Caco-2 (cell line): ENCODE data around the gene HSCB. TPM values are rescaled to one million over a fixed set of nuclear protein-coding genes. Genes with fewer than 3 reads are reported as not detected.

Experiments used
- BruUV-seq: library from RNA; stranded (reverse); fragments of 400-500 nt; replicated peaks from 2 replicates; lab custom pipeline; 2021; lab: Mats Ljungman, UMichigan
- CTCF ChIA-PET: fragments of 300-600 bp; sonication (Branson Sonifier 250); formaldehyde crosslinking; loops from one replicate; lab custom pipeline; 2022; ENCODE audit warnings: antibody characterized with exemption; lab: Charles Lee
- POLR2A ChIA-PET: fragments of 300-600 bp; sonication (Branson Sonifier 250); formaldehyde crosslinking; loops from one replicate; lab custom pipeline; 2022; ENCODE audit warnings: antibody characterized with exemption; lab: Charles Lee
- DNase-seq, 2 experiments: peaks; one replicate each; pipeline versions ENCODE4 v3.0.0 to v3.0.0-alpha.2; 2020 to 2022
- H3K27me3 ChIP-seq: replicated peaks from 2 replicates; pipeline ENCODE4 v1.6.0; 2011; ENCODE audit warnings: low read length; ENCODE audit not compliant: control insufficient read depth, insufficient read depth
- H3K36me3 ChIP-seq: 2 replicates; pipeline ENCODE4 v1.5.1; 2011; ENCODE audit warnings: low read length; ENCODE audit not compliant: control insufficient read depth, insufficient read depth
- H3K4me1 ChIP-seq: fragments of 250-450 bp; sonication (Bioruptor Pico); 2 replicates; pipeline ENCODE4 v1.5.1; 2020; ENCODE audit warnings: mild to moderate bottlenecking
- H3K4me3 ChIP-seq: 2 replicates; pipeline ENCODE4 v1.5.1; 2011; ENCODE audit warnings: low read depth, mild to moderate bottlenecking, control low read depth, low read length
- H3K9me3 ChIP-seq: fragments of 250-450 bp; sonication (Bioruptor Pico); 2 replicates; pipeline ENCODE4 v1.5.1; 2020; ENCODE audit warnings: mild to moderate bottlenecking, moderate library complexity
- H3K27ac Mint-ChIP-seq: one replicate; pipeline ENCODE4 v1.8.0; 2022; ENCODE audit warnings: mixed read lengths; ENCODE audit not compliant: unreplicated experiment
- H3K27me3 Mint-ChIP-seq: one replicate; pipeline ENCODE4 v1.8.0; 2022; ENCODE audit warnings: mixed read lengths; ENCODE audit not compliant: insufficient read depth, unreplicated experiment
- H3K36me3 Mint-ChIP-seq: one replicate; pipeline ENCODE4 v1.8.0; 2022; ENCODE audit warnings: mild to moderate bottlenecking, mixed read lengths; ENCODE audit not compliant: insufficient read depth, unreplicated experiment
- H3K4me1 Mint-ChIP-seq: one replicate; pipeline ENCODE4 v1.8.0; 2022; ENCODE audit warnings: low read depth, mixed read lengths; ENCODE audit not compliant: unreplicated experiment
- H3K4me3 Mint-ChIP-seq: one replicate; pipeline ENCODE4 v1.8.0; 2022; ENCODE audit warnings: mild to moderate bottlenecking, moderate library complexity, mixed read lengths; ENCODE audit not compliant: unreplicated experiment
- H3K9me3 Mint-ChIP-seq: one replicate; pipeline ENCODE4 v1.8.0; 2022; ENCODE audit warnings: mixed read lengths; ENCODE audit not compliant: unreplicated experiment
- intact Hi-C: fragments of 100-400 bp; cut with micrococcal nuclease; formaldehyde crosslinking; loops from one replicate; pipeline ENCODE4 v1.10.0; 2022; ENCODE audit not compliant: unreplicated experiment
- total RNA-seq: library from RNA; stranded (reverse); gene quantifications from 2 replicates; pipeline ENCODE4 v1.2.3, GENCODE V29; 2022
- TF ChIP-seq, protein P1 (sequence below), 2 experiments: fragments of 200-600 bp in 1 of 2; IDR thresholded peaks; 1 replicate in 1 of 2; 2 replicates in 1 of 2; pipeline versions ENCODE4 v1.5.1 to v1.8.0; 2011 to 2022; ENCODE audit warnings: antibody characterized with exemption in 1 of 2, control low read depth in 1 of 2, inconsistent platforms in 1 of 2, low read depth in 1 of 2, low read length in 1 of 2, mild to moderate bottlenecking in 1 of 2, moderate library complexity in 1 of 2; ENCODE audit not compliant: insufficient read depth in 1 of 2, severe bottlenecking in 1 of 2, unreplicated experiment in 1 of 2

Gene HSCB
- total RNA-seq, 1 experiment from 2014 or later: 8.2 TPM

DNA sequence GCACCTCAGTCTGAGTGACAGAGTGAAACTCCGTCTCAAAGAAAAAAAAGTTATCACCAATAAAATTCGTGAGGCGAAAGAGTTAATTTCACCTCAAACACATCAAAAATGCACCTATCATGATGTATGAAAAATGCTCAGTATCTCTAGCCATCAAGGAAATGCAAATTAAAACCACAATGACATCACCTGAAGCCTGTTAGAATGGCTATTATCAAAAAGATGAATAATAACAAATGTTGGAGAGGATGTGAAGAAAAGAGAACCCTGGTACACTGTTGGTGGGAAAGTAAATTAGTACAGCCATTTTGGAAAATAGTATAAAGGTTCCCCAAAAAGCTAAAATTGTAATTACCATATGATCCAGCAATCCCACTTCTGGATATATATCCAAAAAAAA, 23.8 kb upstream of the HSCB start:
- Histone ChIP-seq H3K36me3 (no peaks in the 10 kb centered on the region; the same call in 1 of the 2 replicates), H3K27me3 (no peaks in the 10 kb centered on the region), H3K4me3 (no peak overlapping the region), H3K9me3 (no peaks in the 10 kb centered on the region), H3K4me1 (no peaks in the 10 kb centered on the region)
- no peak for DNase-seq
- no TSS peak for BruUV-seq
- intact Hi-C loops: no loop called here
- Mint-ChIP-seq H3K4me1 (no peaks in the 10 kb centered on the region), H3K27ac (no peak overlapping the region), H3K4me3 (no peak overlapping the region), H3K9me3 (no peaks in the 10 kb centered on the region), H3K36me3 (peaks cover 12% of the 10 kb centered on the region), H3K27me3 (no peaks in the 10 kb centered on the region)
- CTCF ChIA-PET: no interaction called here
- TF ChIP-seq, protein P1, sequence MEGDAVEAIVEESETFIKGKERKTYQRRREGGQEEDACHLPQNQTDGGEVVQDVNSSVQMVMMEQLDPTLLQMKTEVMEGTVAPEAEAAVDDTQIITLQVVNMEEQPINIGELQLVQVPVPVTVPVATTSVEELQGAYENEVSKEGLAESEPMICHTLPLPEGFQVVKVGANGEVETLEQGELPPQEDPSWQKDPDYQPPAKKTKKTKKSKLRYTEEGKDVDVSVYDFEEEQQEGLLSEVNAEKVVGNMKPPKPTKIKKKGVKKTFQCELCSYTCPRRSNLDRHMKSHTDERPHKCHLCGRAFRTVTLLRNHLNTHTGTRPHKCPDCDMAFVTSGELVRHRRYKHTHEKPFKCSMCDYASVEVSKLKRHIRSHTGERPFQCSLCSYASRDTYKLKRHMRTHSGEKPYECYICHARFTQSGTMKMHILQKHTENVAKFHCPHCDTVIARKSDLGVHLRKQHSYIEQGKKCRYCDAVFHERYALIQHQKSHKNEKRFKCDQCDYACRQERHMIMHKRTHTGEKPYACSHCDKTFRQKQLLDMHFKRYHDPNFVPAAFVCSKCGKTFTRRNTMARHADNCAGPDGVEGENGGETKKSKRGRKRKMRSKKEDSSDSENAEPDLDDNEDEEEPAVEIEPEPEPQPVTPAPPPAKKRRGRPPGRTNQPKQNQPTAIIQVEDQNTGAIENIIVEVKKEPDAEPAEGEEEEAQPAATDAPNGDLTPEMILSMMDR (IDR thresholded peaks at IDR 0.05; ENCODE audit: insufficient read depth in 1 of 2, low read depth in 1 of 2, low read length in 1 of 2, severe bottlenecking in 1 of 2, unreplicated experiment in 1 of 2): no peak
- POLR2A ChIA-PET: no interaction called here

DNA sequence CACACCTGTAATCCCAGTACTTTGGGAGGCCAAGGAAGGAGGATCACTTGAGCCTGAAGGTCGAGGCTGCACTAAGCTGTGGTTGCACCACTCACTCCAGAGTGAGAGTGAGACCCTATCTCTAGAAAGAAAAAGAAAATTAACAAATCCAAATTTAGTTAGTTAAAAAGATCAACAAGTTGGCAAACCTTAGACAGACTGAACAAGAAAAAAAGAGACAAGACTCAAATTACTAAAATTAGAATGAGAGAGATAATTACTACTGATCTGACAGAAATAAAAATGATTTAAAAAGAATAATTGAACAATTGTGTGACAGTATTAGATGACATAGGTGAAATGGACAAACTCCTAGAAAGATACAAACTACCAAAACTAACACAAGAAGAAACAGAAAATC, 13.8 kb upstream of the HSCB start:
- Mint-ChIP-seq H3K27ac (no peak overlapping the region), H3K27me3 (no peaks in the 10 kb centered on the region), H3K36me3 (peaks cover 39% of the 10 kb centered on the region), H3K4me3 (no peak overlapping the region), H3K4me1 (no peaks in the 10 kb centered on the region), H3K9me3 (no peaks in the 10 kb centered on the region)
- H3K4me3 ChIP-seq: no peak overlapping the region
- intact Hi-C loops: no loop called here
- no peaks in the 10 kb centered on the region for H3K4me1 ChIP-seq
- no peaks in the 10 kb centered on the region for H3K27me3 ChIP-seq
- no TSS peak for BruUV-seq
- TF ChIP-seq, protein P1 (IDR thresholded peaks at IDR 0.05; ENCODE audit: insufficient read depth in 1 of 2, low read depth in 1 of 2, low read length in 1 of 2, severe bottlenecking in 1 of 2, unreplicated experiment in 1 of 2): no peak
- ChIA-PET POLR2A (no interaction called here), CTCF (no interaction called here)
- H3K36me3 ChIP-seq: peaks cover 1% of the 10 kb centered on the region; the same call in 1 of the 2 replicates
- H3K9me3 ChIP-seq: no peaks in the 10 kb centered on the region
- no peak for DNase-seq

DNA sequence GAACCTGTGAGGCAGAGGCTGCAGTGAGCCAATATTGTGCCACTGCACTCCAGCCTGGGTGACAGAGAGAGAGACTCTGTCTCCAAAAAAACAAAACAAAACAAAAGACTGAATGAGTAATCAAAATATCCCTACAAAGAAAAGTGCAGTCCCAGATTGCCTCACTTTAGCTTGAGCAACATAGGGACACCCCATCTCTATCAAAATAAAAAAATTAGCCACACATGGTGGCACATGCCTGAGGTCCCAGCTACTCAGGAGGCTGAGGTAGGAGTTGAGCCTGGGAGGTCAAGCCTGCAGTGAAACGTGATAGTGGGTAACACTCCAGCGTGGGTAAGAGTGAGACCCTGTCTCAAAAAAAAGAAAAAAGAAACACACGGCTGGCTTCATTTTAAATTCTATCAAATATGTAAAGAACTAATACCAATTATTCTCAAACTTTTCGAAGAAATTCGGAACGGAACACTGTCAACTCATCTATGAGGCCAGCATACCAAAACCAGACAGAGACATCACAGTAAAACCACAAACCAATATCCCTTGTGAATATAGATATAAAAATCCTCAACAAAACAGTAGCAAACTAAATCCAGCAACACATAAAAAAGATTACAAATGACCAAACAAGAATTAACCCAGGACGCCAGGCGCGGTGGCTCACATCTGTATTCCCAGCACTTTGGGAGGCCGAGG, 13.1 kb upstream of the HSCB start:
- Mint-ChIP-seq H3K36me3 (peaks cover 36% of the 10 kb centered on the region), H3K9me3 (no peaks in the 10 kb centered on the region), H3K4me3 (no peak overlapping the region), H3K4me1 (no peaks in the 10 kb centered on the region), H3K27me3 (no peaks in the 10 kb centered on the region), H3K27ac (no peak overlapping the region)
- intact Hi-C loops: no loop called here
- TF ChIP-seq, protein P1 (IDR thresholded peaks at IDR 0.05; ENCODE audit: insufficient read depth in 1 of 2, low read depth in 1 of 2, low read length in 1 of 2, severe bottlenecking in 1 of 2, unreplicated experiment in 1 of 2): no peak
- DNase-seq: no peak
- ChIA-PET CTCF (interaction anchor here (0.6 kb wide), 1 partner anchor 104 kb away, joined by 3 read pairs; no protein-coding TSS in a partner anchor), POLR2A (no interaction called here)
- Histone ChIP-seq H3K9me3 (no peaks in the 10 kb centered on the region), H3K36me3 (peaks cover 1% of the 10 kb centered on the region; the same call in 1 of the 2 replicates), H3K4me1 (no peaks in the 10 kb centered on the region), H3K4me3 (no peak overlapping the region), H3K27me3 (no peaks in the 10 kb centered on the region)
- no TSS peak for BruUV-seq
